ENCODE measurements around the gene FXYD1. TPM values are rescaled to one million over a fixed set of nuclear protein-coding genes. Genes with fewer than 3 reads are reported as not detected.

Gene FXYD1
- total RNA-seq, 1 donor from 2014 or later: 0.52 TPM

DNA sequence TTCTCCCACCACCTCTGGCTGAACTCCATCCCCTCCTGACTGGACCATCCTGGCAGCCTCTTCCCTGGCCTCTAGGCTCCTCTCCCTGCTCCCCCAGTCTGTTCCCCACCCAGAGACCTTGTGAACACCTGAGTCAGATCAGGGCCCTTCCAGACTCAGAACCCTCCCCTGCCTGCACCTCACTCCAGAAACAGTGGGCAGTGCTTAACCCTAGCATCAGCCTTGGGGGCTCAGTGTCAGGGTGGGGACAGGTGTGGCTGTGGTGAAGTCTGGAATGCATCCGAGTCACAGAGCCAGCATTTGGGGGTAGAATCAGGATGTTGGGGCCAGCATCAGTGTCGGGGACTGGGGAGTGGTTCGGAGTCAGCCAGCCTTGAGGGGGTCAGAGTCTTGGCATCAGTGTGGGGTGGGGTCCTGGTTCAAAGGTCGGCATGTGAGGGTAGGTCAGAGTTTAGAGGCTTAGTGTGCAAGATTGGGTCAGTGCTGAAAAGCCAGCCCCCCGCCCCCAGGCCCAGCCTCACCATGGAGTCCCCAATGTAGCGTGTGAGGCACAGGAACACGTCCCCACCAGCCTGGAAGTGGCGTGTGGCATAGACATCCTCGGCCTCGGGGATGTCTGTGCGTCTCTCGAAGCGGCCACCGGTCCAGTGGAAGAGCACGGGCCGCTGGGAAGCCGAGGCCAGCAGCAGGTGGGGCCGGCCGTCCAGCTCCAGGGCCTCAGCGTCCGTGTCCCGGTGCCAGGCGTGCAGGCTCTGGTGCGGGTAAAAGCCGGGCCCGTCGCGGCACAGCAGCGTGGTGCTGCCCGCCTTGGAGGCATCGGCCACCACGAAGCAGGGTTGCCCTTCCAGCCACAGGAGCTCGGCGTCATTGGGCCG lies 12.6 kb upstream of the FXYD1 start:
- Histone ChIP-seq H2AFZ (ENCODE audit: low read depth, low read length) (no peak overlapping the region), H3K27me3 (ENCODE audit: insufficient read depth, low read length) (peaks cover 6% of the 10 kb centered on the region), H3K36me3 (ENCODE audit: insufficient read depth, low read length) (no peaks in the 10 kb centered on the region), H3K4me3 (ENCODE audit: insufficient read depth, low read depth, low read length) (no peak overlapping the region), H4K20me1 (ENCODE audit: insufficient read depth, low read length) (no peaks in the 10 kb centered on the region), H3K9me3 (ENCODE audit: insufficient read depth, low read depth, low read length) (no peaks in the 10 kb centered on the region), H3K4me1 (ENCODE audit: insufficient read depth, low read length) (peaks cover 9% of the 10 kb centered on the region), H3K4me2 (ENCODE audit: low read length) (no peak overlapping the region), H3K27ac (ENCODE audit: low read depth, low read length) (no peak overlapping the region), H3K79me2 (ENCODE audit: insufficient read depth, low read length) (no peaks in the 10 kb centered on the region), H3K9ac (ENCODE audit: low read length) (no peak overlapping the region)
- peaks cover 2% of the 10 kb centered on the region for H3K9me3 Mint-ChIP-seq (ENCODE audit: unreplicated experiment)
- H3K4me1 Mint-ChIP-seq (ENCODE audit: low read depth, unreplicated experiment): no peaks in the 10 kb centered on the region
- DNase-seq (ENCODE audit: low read depth): no peak
- no peak for FAIRE-seq
- TF ChIP-seq EZH2 (IDR thresholded peaks at IDR 0.05; ENCODE audit: insufficient read depth, low read length): no peak
- TF ChIP-seq, protein P1, sequence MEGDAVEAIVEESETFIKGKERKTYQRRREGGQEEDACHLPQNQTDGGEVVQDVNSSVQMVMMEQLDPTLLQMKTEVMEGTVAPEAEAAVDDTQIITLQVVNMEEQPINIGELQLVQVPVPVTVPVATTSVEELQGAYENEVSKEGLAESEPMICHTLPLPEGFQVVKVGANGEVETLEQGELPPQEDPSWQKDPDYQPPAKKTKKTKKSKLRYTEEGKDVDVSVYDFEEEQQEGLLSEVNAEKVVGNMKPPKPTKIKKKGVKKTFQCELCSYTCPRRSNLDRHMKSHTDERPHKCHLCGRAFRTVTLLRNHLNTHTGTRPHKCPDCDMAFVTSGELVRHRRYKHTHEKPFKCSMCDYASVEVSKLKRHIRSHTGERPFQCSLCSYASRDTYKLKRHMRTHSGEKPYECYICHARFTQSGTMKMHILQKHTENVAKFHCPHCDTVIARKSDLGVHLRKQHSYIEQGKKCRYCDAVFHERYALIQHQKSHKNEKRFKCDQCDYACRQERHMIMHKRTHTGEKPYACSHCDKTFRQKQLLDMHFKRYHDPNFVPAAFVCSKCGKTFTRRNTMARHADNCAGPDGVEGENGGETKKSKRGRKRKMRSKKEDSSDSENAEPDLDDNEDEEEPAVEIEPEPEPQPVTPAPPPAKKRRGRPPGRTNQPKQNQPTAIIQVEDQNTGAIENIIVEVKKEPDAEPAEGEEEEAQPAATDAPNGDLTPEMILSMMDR (IDR thresholded peaks at IDR 0.05; ENCODE audit: insufficient read depth, low read depth, low read length): no peak
- no peaks in the 10 kb centered on the region for H3K36me3 Mint-ChIP-seq (ENCODE audit: low read depth, unreplicated experiment)
- no peak overlapping the region for H3K4me3 Mint-ChIP-seq (ENCODE audit: unreplicated experiment)
- H3K27me3 Mint-ChIP-seq (ENCODE audit: low read depth, unreplicated experiment): peaks cover 46% of the 10 kb centered on the region
- H3K27ac Mint-ChIP-seq (ENCODE audit: unreplicated experiment): no peak overlapping the region

DNA sequence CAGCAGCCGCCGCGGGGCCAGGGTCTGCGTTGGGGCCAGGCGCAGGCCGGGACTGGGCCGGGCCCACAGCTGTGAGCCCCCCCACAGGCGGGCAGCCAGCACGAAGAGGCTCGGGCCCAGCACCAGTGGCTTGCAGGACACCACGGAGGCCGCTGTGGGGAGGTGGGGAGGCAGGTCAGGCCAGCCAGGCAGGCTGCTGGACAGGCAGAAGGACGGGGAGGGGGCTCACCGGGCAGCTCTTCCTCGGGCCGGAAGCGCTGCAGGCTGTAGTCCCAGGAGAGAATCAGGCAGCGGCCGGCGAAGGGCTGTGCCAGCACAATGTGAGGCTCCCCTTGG lies 12.0 kb upstream of the FXYD1 start:
- no peak overlapping the region for H3K9ac ChIP-seq (ENCODE audit: low read length)
- H3K4me3 Mint-ChIP-seq (ENCODE audit: unreplicated experiment): no peak overlapping the region
- no peak overlapping the region for H3K4me3 ChIP-seq (ENCODE audit: insufficient read depth, low read depth, low read length)
- H4K20me1 ChIP-seq (ENCODE audit: insufficient read depth, low read length): no peaks in the 10 kb centered on the region
- no peak overlapping the region for H3K27ac Mint-ChIP-seq (ENCODE audit: unreplicated experiment)
- H2AFZ ChIP-seq (ENCODE audit: low read depth, low read length): no peak overlapping the region
- no peak overlapping the region for H3K27ac ChIP-seq (ENCODE audit: low read depth, low read length)
- no peaks in the 10 kb centered on the region for H3K36me3 Mint-ChIP-seq (ENCODE audit: low read depth, unreplicated experiment)
- H3K27me3 Mint-ChIP-seq (ENCODE audit: low read depth, unreplicated experiment): peaks cover 44% of the 10 kb centered on the region
- H3K9me3 ChIP-seq (ENCODE audit: insufficient read depth, low read depth, low read length): no peaks in the 10 kb centered on the region
- no peak for DNase-seq (ENCODE audit: low read depth)
- peaks cover 6% of the 10 kb centered on the region for H3K27me3 ChIP-seq (ENCODE audit: insufficient read depth, low read length)
- peaks cover 2% of the 10 kb centered on the region for H3K9me3 Mint-ChIP-seq (ENCODE audit: unreplicated experiment)
- H3K4me1 ChIP-seq (ENCODE audit: insufficient read depth, low read length): peaks cover 9% of the 10 kb centered on the region
- no peak for FAIRE-seq
- H3K4me1 Mint-ChIP-seq (ENCODE audit: low read depth, unreplicated experiment): no peaks in the 10 kb centered on the region
- no peaks in the 10 kb centered on the region for H3K36me3 ChIP-seq (ENCODE audit: insufficient read depth, low read length)
- H3K79me2 ChIP-seq (ENCODE audit: insufficient read depth, low read length): no peaks in the 10 kb centered on the region
- no peak for TF ChIP-seq EZH2 (IDR thresholded peaks at IDR 0.05; ENCODE audit: insufficient read depth, low read length)
- TF ChIP-seq, protein P1 (IDR thresholded peaks at IDR 0.05; ENCODE audit: insufficient read depth, low read depth, low read length): no peak
- H3K4me2 ChIP-seq (ENCODE audit: low read length): no peak overlapping the region

DNA sequence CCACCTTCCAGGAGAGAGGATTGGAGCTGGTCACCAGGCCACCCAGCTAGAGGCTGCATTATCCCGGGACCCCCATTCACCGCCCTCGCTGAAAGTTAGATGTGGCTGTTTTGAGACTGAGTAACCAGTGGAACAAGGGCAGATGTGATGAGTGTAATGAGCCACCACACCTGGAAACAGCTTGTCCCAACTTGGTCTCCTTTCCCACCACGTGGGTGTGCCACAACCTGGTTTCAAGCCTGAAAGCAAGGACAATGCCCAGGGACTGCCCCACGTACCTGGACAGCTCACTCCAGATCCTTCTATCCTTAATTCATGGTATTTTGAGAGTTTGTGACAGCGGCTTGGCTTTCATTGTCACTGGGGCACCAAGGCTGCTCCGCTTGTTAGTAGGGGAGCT lies 10.8 kb upstream of the FXYD1 start:
- no peaks in the 10 kb centered on the region for H3K36me3 Mint-ChIP-seq (ENCODE audit: low read depth, unreplicated experiment)
- no peak for DNase-seq (ENCODE audit: low read depth)

More for the DNA sequence above, 10.8 kb upstream of the FXYD1 start:
- TF ChIP-seq, protein P1 (IDR thresholded peaks at IDR 0.05; ENCODE audit: insufficient read depth, low read depth, low read length): no peak
- TF ChIP-seq EZH2 (IDR thresholded peaks at IDR 0.05; ENCODE audit: insufficient read depth, low read length): no peak
- Mint-ChIP-seq H3K4me1 (ENCODE audit: low read depth, unreplicated experiment) (no peaks in the 10 kb centered on the region), H3K4me3 (ENCODE audit: unreplicated experiment) (no peak overlapping the region), H3K9me3 (ENCODE audit: unreplicated experiment) (peaks cover 6% of the 10 kb centered on the region), H3K27ac (ENCODE audit: unreplicated experiment) (no peak overlapping the region), H3K27me3 (ENCODE audit: low read depth, unreplicated experiment) (peaks cover 43% of the 10 kb centered on the region)
- H3K9me3 ChIP-seq (ENCODE audit: insufficient read depth, low read depth, low read length): no peaks in the 10 kb centered on the region
- no peak overlapping the region for H3K9ac ChIP-seq (ENCODE audit: low read length)
- H3K4me3 ChIP-seq (ENCODE audit: insufficient read depth, low read depth, low read length): no peak overlapping the region
- H2AFZ ChIP-seq (ENCODE audit: low read depth, low read length): no peak overlapping the region
- H3K79me2 ChIP-seq (ENCODE audit: insufficient read depth, low read length): no peaks in the 10 kb centered on the region
- peaks cover 9% of the 10 kb centered on the region for H3K4me1 ChIP-seq (ENCODE audit: insufficient read depth, low read length)
- H3K36me3 ChIP-seq (ENCODE audit: insufficient read depth, low read length): no peaks in the 10 kb centered on the region
- H3K4me2 ChIP-seq (ENCODE audit: low read length): no peak overlapping the region
- H4K20me1 ChIP-seq (ENCODE audit: insufficient read depth, low read length): no peaks in the 10 kb centered on the region
- no peak for FAIRE-seq
- H3K27me3 ChIP-seq (ENCODE audit: insufficient read depth, low read length): peaks cover 6% of the 10 kb centered on the region
- H3K27ac ChIP-seq (ENCODE audit: low read depth, low read length): no peak overlapping the region
